GM12878 (cell line): ENCODE data around the gene SEC22B. TPM values are rescaled to one million over a fixed set of nuclear protein-coding genes. Genes with fewer than 3 reads are reported as not detected.
"Not testable (repeated sequence)": the region's sequence is repeated elsewhere in the genome, so short reads cannot be mapped to it uniquely, and the experiment has no call there.

Experiments used
- ATAC-seq: fragments of 200-7000 bp; cut with Tn5 transposase; 3 replicates; pipeline ENCODE4 v1.9.1; 2020; ENCODE audit warnings: mild to moderate bottlenecking, moderate library complexity
- BruUV-seq: library from RNA; stranded (reverse); fragments of 400-500 nt; replicated peaks from 2 replicates; lab custom pipeline; 2021; lab: Mats Ljungman, UMichigan
- CTCF ChIA-PET: fragments of 300-600 bp; sonication (Branson Sonifier 250); formaldehyde crosslinking; extraction: SDS; loops from one replicate; lab custom pipeline; 2021; ENCODE audit warnings: inconsistent platforms; lab: Yijun Ruan, JAX
- POLR2A ChIA-PET: fragments of 350-600 bp; formaldehyde crosslinking; extraction: SDS; loops from one replicate; lab custom pipeline; 2021; ENCODE audit warnings: inconsistent platforms; lab: Charles Lee
- RAD21 ChIA-PET: fragments of 300-600 bp; sonication (Branson Sonifier 250); formaldehyde crosslinking; loops from one replicate; lab custom pipeline; 2023; ENCODE audit warnings: antibody characterized with exemption; ENCODE audit not compliant: unreplicated experiment; lab: Charles Lee
- SMC1A ChIA-PET: fragments of 300-600 bp; sonication (Branson Sonifier 250); formaldehyde crosslinking; loops from one replicate; lab custom pipeline; 2023; ENCODE audit not compliant: unreplicated experiment, uncharacterized antibody; lab: Charles Lee
- DNase-seq: peaks from one replicate; pipeline ENCODE4 v3.0.0-alpha.2; 2011; ENCODE audit warnings: low read depth, low spot score
- FAIRE-seq: peaks from 3 replicates; lab custom pipeline; 2011; peaks lifted over from hg19 to GRCh38; lab: Jason Lieb, UNC
- H2AFZ ChIP-seq: 2 replicates; pipeline ENCODE4 v1.6.0; 2011; ENCODE audit warnings: low read depth, low read length, control low read depth; ENCODE audit not compliant: control insufficient read depth
- H3K27ac ChIP-seq: 2 replicates; pipeline ENCODE4 v1.5.1; 2011; ENCODE audit warnings: control low read depth; ENCODE audit not compliant: control insufficient read depth, insufficient read depth
- H3K27me3 ChIP-seq, 2 experiments: replicated peaks in 1 of 2; 2 replicates each; pipeline versions ENCODE4 v1.6.0 to v1.6.1; 2011; ENCODE audit warnings: low read length in 1 of 2; ENCODE audit not compliant: control insufficient read depth in 2 of 2, insufficient read depth in 2 of 2
- H3K36me3 ChIP-seq, 2 experiments: 2 replicates each; pipeline ENCODE4 v1.5.1; 2011; ENCODE audit warnings: low read length in 1 of 2; ENCODE audit not compliant: control insufficient read depth in 2 of 2, insufficient read depth in 2 of 2
- H3K4me1 ChIP-seq: 2 replicates; pipeline ENCODE4 v1.6.1; 2011; ENCODE audit warnings: mild to moderate bottlenecking, low read length, moderate library complexity, mixed read lengths; ENCODE audit not compliant: control insufficient read depth, insufficient read depth
- H3K4me2 ChIP-seq: 2 replicates; pipeline ENCODE4 v1.6.0; 2011; ENCODE audit warnings: control low read depth; ENCODE audit not compliant: control insufficient read depth, insufficient read depth
- H3K4me3 ChIP-seq: fragments of 200-600 bp; sonication (generic); 2 replicates; pipeline ENCODE4 v1.5.1; 2016
- H3K79me2 ChIP-seq: 2 replicates; pipeline ENCODE4 v1.6.0; 2011; ENCODE audit warnings: low read length; ENCODE audit not compliant: control insufficient read depth, insufficient read depth
- H3K9ac ChIP-seq: 2 replicates; pipeline ENCODE4 v1.8.0; 2011; ENCODE audit warnings: low read length, control low read depth, mixed read lengths; ENCODE audit not compliant: control insufficient read depth, insufficient read depth
- H3K9me3 ChIP-seq: replicated peaks from 3 replicates; pipeline ENCODE4 v1.5.1; 2011; ENCODE audit warnings: mild to moderate bottlenecking, low read length; ENCODE audit not compliant: control insufficient read depth, insufficient read depth
- H4K20me1 ChIP-seq: 2 replicates; pipeline ENCODE4 v1.6.0; 2011; ENCODE audit not compliant: control insufficient read depth, insufficient read depth
- EED ChIP-seq: sonication (generic); IDR thresholded peaks from 2 replicates; pipeline ENCODE4 v1.6.1; 2016; ENCODE audit warnings: antibody characterized with exemption, low read depth
- MEF2A ChIP-seq: IDR thresholded peaks from 2 replicates; pipeline ENCODE4 v1.6.1; 2011; ENCODE audit warnings: low read depth, mild to moderate bottlenecking, low read length, moderate library complexity; ENCODE audit not compliant: insufficient read depth
- NFIC ChIP-seq: IDR thresholded peaks from 2 replicates; pipeline ENCODE4 v1.6.1; 2012; ENCODE audit warnings: low read depth, mild to moderate bottlenecking, inconsistent platforms, low read length, moderate library complexity
- PAX5 ChIP-seq: IDR thresholded peaks from 2 replicates; pipeline ENCODE4 v1.6.1; 2011; ENCODE audit warnings: low read depth, low read length, borderline replicate concordance
- RUNX3 ChIP-seq: IDR thresholded peaks from 2 replicates; pipeline ENCODE4 v1.6.1; 2012; ENCODE audit warnings: low read length, inconsistent platforms
- SPI1 ChIP-seq: IDR thresholded peaks from 2 replicates; pipeline ENCODE4 v1.6.1; 2011; ENCODE audit warnings: low read depth, mild to moderate bottlenecking, low read length, moderate library complexity, borderline replicate concordance; ENCODE audit not compliant: insufficient read depth
- WGBS: methylation state at CpG from one replicate; pipeline ENCODE4 v1.1.6; 2016; ENCODE audit warnings: low lambda C conversion rate; ENCODE audit not compliant: insufficient replicate concordance, insufficient coverage; ENCODE audit errors: missing lambda C conversion rate; 5-methylcytosine and 5-hydroxymethylcytosine counted together
- in situ Hi-C: fragments of 300-500 bp; cut with MboI; formaldehyde crosslinking; loops from 9 replicates; pipeline ENCODE4 v1.14.3; 2018; ENCODE audit warnings: mixed read lengths
- intact Hi-C: fragments of 100-400 bp; cut with micrococcal nuclease; formaldehyde crosslinking; loops from one replicate; pipeline ENCODE4 v1.14.2; 2022; ENCODE audit not compliant: unreplicated experiment
- polyA plus RNA-seq, 11 experiments: library from polyadenylated mRNA; depleted of rRNA in 4 of 11; unstranded in 6 of 11; stranded (reverse) in 5 of 11; fragments of >200 nt; fragmentation: Nextera tagmentation in 4 of 11; fragmentation: Illumina TruSeq in 1 of 11; extraction: Ambion mirVana in 4 of 11; extraction: Trizol in 1 of 11; gene quantifications; 1 replicate in 1 of 11; 2 replicates in 10 of 11; pipeline versions ENCODE4 v1.2.1 to v1.2.3, GENCODE V29; 2011 to 2016; ENCODE audit warnings: inconsistent platforms in 2 of 11, missing spikeins in 2 of 11, low read depth in 1 of 11
- total RNA-seq, 4 experiments: library from RNA; depleted of rRNA in 3 of 4; stranded (reverse); fragments of >200 nt in 3 of 4; fragmentation: Illumina TruSeq in 1 of 4; extraction: Trizol in 1 of 4; gene quantifications; 2 replicates each; pipeline versions ENCODE4 v1.2.1 to v1.2.3, GENCODE V29; 2013 to 2021
- TF ChIP-seq, protein P1 (sequence below): IDR thresholded peaks from 2 replicates; pipeline ENCODE4 v1.6.1; 2012; ENCODE audit warnings: low read length, inconsistent platforms

SEC22B gene
- total and polyA plus RNA-seq, 10 of the 15 experiments (the other 5 are each of a cell fraction or from before 2014, with no cell fraction given) = 19.8 to 41.5 (median 27.7) TPM

DNA sequence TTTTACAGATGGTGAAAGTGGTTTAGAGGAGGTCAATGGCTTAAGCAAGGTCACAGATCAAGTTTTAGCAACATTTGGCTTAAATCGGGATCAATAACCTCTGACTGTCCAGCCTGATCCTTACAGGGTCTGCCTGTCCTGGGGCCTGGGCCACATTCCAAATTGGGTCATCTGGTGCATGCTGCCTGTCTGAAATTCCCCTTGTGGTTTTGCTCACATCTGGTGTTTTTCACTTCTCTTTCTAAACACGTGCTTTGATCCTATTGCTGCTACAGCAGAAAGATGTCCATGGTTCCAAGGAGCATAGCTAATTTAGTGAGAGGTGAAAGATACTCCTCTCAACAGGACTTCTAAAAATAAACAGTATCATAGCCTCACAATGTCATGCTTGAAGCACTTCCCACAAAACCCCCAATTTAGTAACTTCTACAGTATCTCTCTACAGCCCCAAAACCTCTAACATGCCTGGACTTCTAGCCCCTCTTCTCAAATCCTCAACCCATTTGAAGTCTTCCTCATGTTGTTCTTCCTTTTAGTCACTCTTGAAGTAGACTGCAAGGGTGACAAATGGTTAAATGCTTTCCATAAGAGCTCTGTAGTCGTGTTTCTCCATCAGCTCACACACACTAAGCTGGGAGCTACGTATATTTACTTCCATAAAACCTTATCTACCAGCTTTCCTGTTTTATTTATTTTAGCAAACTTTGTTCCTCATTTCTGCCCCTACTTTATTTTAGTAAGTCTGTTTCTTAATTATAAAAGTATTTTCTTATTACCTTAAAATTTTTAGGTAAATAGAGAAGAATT is 58.7 kb downstream of the SEC22B start:
- SMC1A ChIA-PET, H3K79me2 ChIP-seq, POLR2A ChIA-PET, H3K4me3 ChIP-seq, H3K4me1 ChIP-seq, H3K9me3 ChIP-seq, CTCF ChIA-PET, H3K27ac ChIP-seq, H3K36me3 ChIP-seq, H4K20me1 ChIP-seq, in situ Hi-C loops, H2AFZ ChIP-seq, H3K9ac ChIP-seq, H3K27me3 ChIP-seq, RAD21 ChIA-PET, intact Hi-C loops, BruUV-seq, H3K4me2 ChIP-seq: not testable (repeated sequence)
- TF ChIP-seq NFIC (peak; percentile 60), RUNX3 (peak; percentile 72), SPI1 (peak; percentile 64), MEF2A (peak; percentile 62; the same call in 1 of the 2 replicates), PAX5 (peak; percentile 43; the same call in 1 of the 2 replicates), EED (0 out of 2 replicates have a peak, but pooled peaks have one; percentile 31)
- TF ChIP-seq, protein P1, sequence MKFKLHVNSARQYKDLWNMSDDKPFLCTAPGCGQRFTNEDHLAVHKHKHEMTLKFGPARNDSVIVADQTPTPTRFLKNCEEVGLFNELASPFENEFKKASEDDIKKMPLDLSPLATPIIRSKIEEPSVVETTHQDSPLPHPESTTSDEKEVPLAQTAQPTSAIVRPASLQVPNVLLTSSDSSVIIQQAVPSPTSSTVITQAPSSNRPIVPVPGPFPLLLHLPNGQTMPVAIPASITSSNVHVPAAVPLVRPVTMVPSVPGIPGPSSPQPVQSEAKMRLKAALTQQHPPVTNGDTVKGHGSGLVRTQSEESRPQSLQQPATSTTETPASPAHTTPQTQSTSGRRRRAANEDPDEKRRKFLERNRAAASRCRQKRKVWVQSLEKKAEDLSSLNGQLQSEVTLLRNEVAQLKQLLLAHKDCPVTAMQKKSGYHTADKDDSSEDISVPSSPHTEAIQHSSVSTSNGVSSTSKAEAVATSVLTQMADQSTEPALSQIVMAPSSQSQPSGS = 0 out of 2 replicates have a peak, but pooled peaks have one; percentile 12
- WGBS = 50% methylated on average over 2 of the region's 4 CpGs
- DNase-seq (peak; percentile 34), FAIRE-seq (peak; percentile 91), ATAC-seq (peak; percentile 84)

DNA sequence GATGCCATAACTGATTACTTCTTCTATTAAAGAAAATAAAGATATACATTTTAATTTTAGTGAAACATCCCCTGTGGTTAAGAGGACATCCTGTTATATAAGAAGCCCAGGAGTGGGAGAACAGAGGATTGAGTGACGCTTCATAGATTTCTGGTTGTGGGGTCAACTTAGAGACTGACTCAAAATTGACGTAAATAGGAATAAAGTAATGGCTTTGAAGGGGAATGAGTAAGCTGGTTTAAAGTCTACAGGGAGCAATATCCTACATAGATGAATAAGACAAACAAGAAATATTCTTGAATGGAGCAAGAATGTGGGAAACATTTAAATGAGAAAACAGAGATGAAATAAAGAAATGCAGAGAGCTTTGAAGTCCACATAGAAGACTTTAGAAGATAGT is 60.2 kb downstream of the SEC22B start:
- H3K27me3 ChIP-seq, RAD21 ChIA-PET, DNase-seq, H3K9ac ChIP-seq, H3K9me3 ChIP-seq, FAIRE-seq, CTCF ChIA-PET, ATAC-seq, H3K27ac ChIP-seq, H3K4me2 ChIP-seq, H3K36me3 ChIP-seq, H3K4me3 ChIP-seq, SMC1A ChIA-PET, in situ Hi-C loops, H4K20me1 ChIP-seq, POLR2A ChIA-PET, H3K79me2 ChIP-seq, H3K4me1 ChIP-seq, BruUV-seq, intact Hi-C loops, H2AFZ ChIP-seq: not testable (repeated sequence)
- 97% methylated on average over 2 of the region's 2 CpGs for WGBS

DNA sequence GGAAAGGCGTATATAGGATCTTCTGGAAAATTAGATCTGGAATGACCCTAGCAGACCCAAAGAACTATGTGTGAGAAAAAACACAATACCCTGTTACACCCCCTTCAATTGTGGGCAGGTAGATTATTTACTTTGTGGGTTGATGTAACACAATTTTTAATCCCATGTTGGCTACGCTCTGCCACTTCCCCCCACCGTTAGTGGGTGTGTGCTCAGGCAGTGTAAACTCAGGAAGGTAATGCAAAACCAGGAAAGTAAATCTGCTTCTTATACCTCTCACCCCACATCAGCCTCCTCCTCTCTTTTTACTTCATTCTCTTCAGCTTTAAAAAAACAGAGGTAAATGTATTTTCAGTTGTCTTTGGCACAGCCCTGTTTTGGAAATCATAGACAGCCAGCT is 63.2 kb downstream of the SEC22B start:
- H2AFZ ChIP-seq, FAIRE-seq, ATAC-seq, H3K27me3 ChIP-seq, H3K4me3 ChIP-seq, in situ Hi-C loops, H3K4me2 ChIP-seq, CTCF ChIA-PET, H4K20me1 ChIP-seq, H3K9ac ChIP-seq, H3K79me2 ChIP-seq, H3K27ac ChIP-seq, H3K36me3 ChIP-seq, H3K4me1 ChIP-seq, DNase-seq, H3K9me3 ChIP-seq, BruUV-seq, POLR2A ChIA-PET, intact Hi-C loops, SMC1A ChIA-PET, RAD21 ChIA-PET: not testable (repeated sequence)
- no CpG with 5 or more reads among the region's 3 CpGs for WGBS
